Endothelial cell of umbilical vein (primary cell): Measurements from ENCODE around the gene TEX48. TPM values are rescaled to one million over a fixed set of nuclear protein-coding genes. Genes with fewer than 3 reads are reported as not detected.

Experiments used
- BruUV-seq: library from RNA; stranded (reverse); fragments of 400-500 nt; replicated peaks from 2 replicates; lab custom pipeline; 2021; lab: Mats Ljungman, UMichigan
- CTCF ChIA-PET: fragments of 300-600, 350-600 bp; sonication (Branson Sonifier 250); formaldehyde crosslinking; loops from one replicate; lab custom pipeline; 2021; ENCODE audit warnings: antibody characterized with exemption, inconsistent platforms; lab: Charles Lee
- POLR2A ChIA-PET: fragments of 300-600, 350-600 bp; sonication (Branson Sonifier 250); formaldehyde crosslinking; loops from one replicate; lab custom pipeline; 2021; ENCODE audit warnings: antibody characterized with exemption, inconsistent platforms; lab: Charles Lee
- DNase-seq: peaks from one replicate; pipeline ENCODE4 v3.0.0-alpha.2; 2011; ENCODE audit warnings: low read depth, low spot score
- FAIRE-seq: peaks from 2 replicates; lab custom pipeline; 2011; peaks lifted over from hg19 to GRCh38; lab: Jason Lieb, UNC
- H2AFZ ChIP-seq: 2 replicates; pipeline ENCODE4 v1.6.0; 2012; ENCODE audit warnings: low read depth, low read length, control low read depth, inconsistent platforms
- H3K27ac ChIP-seq: 2 replicates; pipeline ENCODE4 v1.5.1; 2011; ENCODE audit warnings: low read depth, mild to moderate bottlenecking, control low read depth, low read length, moderate library complexity; ENCODE audit not compliant: insufficient read depth
- H3K27me3 ChIP-seq, 2 experiments: 2 replicates each; pipeline versions ENCODE4 v1.6.0 to v1.6.1; 2011; ENCODE audit warnings: low read length in 2 of 2, mixed read lengths in 1 of 2; ENCODE audit not compliant: control insufficient read depth in 2 of 2, insufficient read depth in 2 of 2
- H3K36me3 ChIP-seq, 2 experiments: 2 replicates in 1 of 2; 3 replicates in 1 of 2; pipeline ENCODE4 v1.5.1; 2011; ENCODE audit warnings: low read length in 2 of 2, mild to moderate bottlenecking in 1 of 2, moderate library complexity in 1 of 2; ENCODE audit not compliant: control insufficient read depth in 2 of 2, insufficient read depth in 2 of 2; ENCODE audit errors: extremely low read depth in 1 of 2
- H3K4me1 ChIP-seq: 3 replicates; pipeline ENCODE4 v1.5.1; 2011; ENCODE audit warnings: mild to moderate bottlenecking, low read length; ENCODE audit not compliant: control insufficient read depth, insufficient read depth; ENCODE audit errors: extremely low read depth
- H3K4me2 ChIP-seq: 2 replicates; pipeline ENCODE4 v1.6.1; 2011; ENCODE audit warnings: low read length, control low read depth, mixed read lengths; ENCODE audit not compliant: insufficient read depth
- H3K4me3 ChIP-seq, 3 experiments: fragments of 200-600 bp in 1 of 3; sonication (generic), shearing (Covaris generic) in 1 of 3; replicated peaks in 1 of 3; 2 replicates each; pipeline ENCODE4 v1.5.1; 2011 to 2016; ENCODE audit warnings: control low read depth in 3 of 3, low read length in 3 of 3, mild to moderate bottlenecking in 2 of 3, inconsistent platforms in 1 of 3, low read depth in 1 of 3, moderate library complexity in 1 of 3; ENCODE audit not compliant: insufficient read depth in 1 of 3
- H3K79me2 ChIP-seq: 2 replicates; pipeline ENCODE4 v1.6.0; 2012; ENCODE audit warnings: low read length, inconsistent platforms; ENCODE audit not compliant: control insufficient read depth, insufficient read depth
- H3K9ac ChIP-seq: replicated peaks from 2 replicates; pipeline ENCODE3; 2011; ENCODE audit warnings: low read length, control low read depth; ENCODE audit not compliant: insufficient read depth; ENCODE audit errors: extremely low read depth
- H3K9me1 ChIP-seq: replicated peaks from 3 replicates; pipeline ENCODE4 v1.6.0; 2011; ENCODE audit warnings: mild to moderate bottlenecking, low read length; ENCODE audit not compliant: control insufficient read depth, insufficient read depth; ENCODE audit errors: extremely low read depth
- H3K9me3 ChIP-seq: replicated peaks from 2 replicates; pipeline ENCODE4 v1.5.1; 2012; ENCODE audit warnings: low read length, inconsistent platforms; ENCODE audit not compliant: control insufficient read depth, insufficient read depth
- H4K20me1 ChIP-seq: replicated peaks from 2 replicates; pipeline ENCODE3; 2011; ENCODE audit warnings: mild to moderate bottlenecking, low read length; ENCODE audit not compliant: control insufficient read depth, insufficient read depth; ENCODE audit errors: extremely low read depth
- CTCF ChIP-seq, 2 donors: IDR thresholded peaks; 1 replicate in 1 of 2; 2 replicates in 1 of 2; pipeline ENCODE4 v1.5.1; 2011; ENCODE audit warnings: low read length in 2 of 2, mild to moderate bottlenecking in 2 of 2, moderate library complexity in 2 of 2, control low read depth in 1 of 2, inconsistent platforms in 1 of 2, low read depth in 1 of 2; ENCODE audit not compliant: insufficient read depth in 1 of 2; ENCODE audit errors: extremely low read depth in 1 of 2
- EZH2 ChIP-seq: IDR thresholded peaks from 2 replicates; pipeline ENCODE4 v1.6.1; 2012; ENCODE audit warnings: borderline replicate concordance, low read depth, mild to moderate bottlenecking, moderate library complexity, low read length, inconsistent platforms; ENCODE audit not compliant: severe bottlenecking
- FOS ChIP-seq: IDR thresholded peaks from 2 replicates; pipeline ENCODE4 v1.6.1; 2011; ENCODE audit warnings: mild to moderate bottlenecking, low read length, moderate library complexity, borderline replicate concordance; ENCODE audit not compliant: insufficient read depth
- GATA2 ChIP-seq: IDR thresholded peaks from 2 replicates; pipeline ENCODE4 v1.7.0; 2011; ENCODE audit warnings: low read depth, mild to moderate bottlenecking, moderate library complexity, mixed read lengths, low read length; ENCODE audit not compliant: insufficient read length, insufficient read depth
- JUN ChIP-seq: IDR thresholded peaks from 2 replicates; pipeline ENCODE4 v1.6.1; 2011; ENCODE audit warnings: borderline replicate concordance, low read depth; ENCODE audit not compliant: insufficient read length, insufficient read depth
- MAX ChIP-seq: IDR thresholded peaks from 2 replicates; pipeline ENCODE4 v1.6.1; 2011; ENCODE audit not compliant: insufficient read depth, insufficient read length
- MYC ChIP-seq: IDR thresholded peaks from one replicate; pipeline ENCODE4 v1.6.1; 2011; ENCODE audit warnings: mild to moderate bottlenecking, low read depth, low read length
- POLR2A ChIP-seq: IDR thresholded peaks from 2 replicates; pipeline ENCODE4 v1.6.1; 2012; ENCODE audit warnings: low read depth, mild to moderate bottlenecking, control low read depth, low read length
- POLR2AphosphoS5 ChIP-seq: IDR thresholded peaks from 2 replicates; pipeline ENCODE4 v1.6.1; 2012; ENCODE audit warnings: low read depth, mild to moderate bottlenecking, control low read depth, low read length, moderate library complexity; ENCODE audit not compliant: insufficient read depth
- dilution Hi-C: fragments of 300-500 bp; cut with MboI; formaldehyde crosslinking; loops from one replicate; pipeline ENCODE4 v1.15.0; 2019; ENCODE audit warnings: low sequenced_read_pairs; ENCODE audit not compliant: extremely low pct_ligation_motif_present
- intact Hi-C: fragments of 100-400 bp; cut with micrococcal nuclease; formaldehyde crosslinking; loops from one replicate; pipeline ENCODE4 v1.10.0; 2022
- polyA plus RNA-seq, 4 experiments: library from polyadenylated mRNA; depleted of rRNA in 3 of 4; stranded (reverse) in 3 of 4; unstranded in 1 of 4; fragments of >200 nt; gene quantifications; 2 replicates each; pipeline versions ENCODE4 v1.2.1 to v1.2.3, GENCODE V29; 2011 to 2012; ENCODE audit warnings: missing spikeins in 1 of 4
- total RNA-seq: library from RNA; stranded (reverse); gene quantifications from 2 replicates; pipeline ENCODE4 v1.2.3, GENCODE V29; 2021

The TEX48 gene
- total and polyA plus RNA-seq, 2 donors (not counting 3 experiments of a cell fraction or from before 2014, with no cell fraction given), result not detected

GRCh38 chr9:114666401-114666800, 15.6 kb downstream of the TEX48 start:
- intact Hi-C loops, result no loop called here
- FAIRE-seq (no peak), DNase-seq (no peak)
- Histone ChIP-seq H3K9me3 (no peaks in the 10 kb centered on the region), H3K27ac (no peak overlapping the region), H3K4me3 (no peak overlapping the region), H3K4me1 (no peaks in the 10 kb centered on the region), H3K36me3 (no peaks in the 10 kb centered on the region), H3K79me2 (no peaks in the 10 kb centered on the region), H2AFZ (no peak overlapping the region), H3K9ac (no peak overlapping the region), H4K20me1 (no peaks in the 10 kb centered on the region), H3K4me2 (no peak overlapping the region), H3K27me3 (peaks cover 5 to 9% of the 10 kb centered on the region in 2 experiments), H3K9me1 (no peaks in the 10 kb centered on the region)
- CTCF ChIA-PET, result interaction anchor here (0.8 to 4.3 kb wide), 6 partner anchors 13 to 349 kb away, joined by 4 to 41 read pairs (median 14); no protein-coding TSS in a partner anchor
- no peak for TF ChIP-seq POLR2A
- BruUV-seq, result no TSS peak
- dilution Hi-C loops, result no loop called here
- POLR2A ChIA-PET, result no interaction called here

- TF ChIP-seq POLR2AphosphoS5, result no peak
- TF ChIP-seq POLR2A, result no peak
- TF ChIP-seq CTCF (IDR thresholded peaks at IDR 0.05; ENCODE audit: extremely low read depth in 1 of 2, insufficient read depth in 1 of 2, low read depth in 1 of 2, low read length in 2 of 2), result no peak
- no peak for TF ChIP-seq JUN
- no peak for TF ChIP-seq MAX
- TF ChIP-seq MYC, result no peak
- TF ChIP-seq FOS, result no peak
- TF ChIP-seq EZH2, result no peak
- TF ChIP-seq GATA2, result no peak
- ChIA-PET CTCF (interaction anchor here (0.9 to 4.3 kb wide), 9 partner anchors 11 to 351 kb away, joined by 3 to 41 read pairs (median 7); no protein-coding TSS in a partner anchor), POLR2A (no interaction called here)
- Histone ChIP-seq H3K4me2 (no peak overlapping the region), H3K79me2 (no peaks in the 10 kb centered on the region), H3K36me3 (no peaks in the 10 kb centered on the region), H3K4me1 (no peaks in the 10 kb centered on the region), H3K27ac (no peak overlapping the region), H3K4me3 (no peak overlapping the region), H3K9ac (no peak overlapping the region), H2AFZ (no peak overlapping the region), H3K9me3 (no peaks in the 10 kb centered on the region), H3K27me3 (peaks cover 5 to 9% of the 10 kb centered on the region in 2 experiments), H4K20me1 (no peaks in the 10 kb centered on the region), H3K9me1 (no peaks in the 10 kb centered on the region)
- intact Hi-C loops (no loop called here), dilution Hi-C loops (no loop called here)
- FAIRE-seq, result no peak
- DNase-seq, result no peak
- no TSS peak for BruUV-seq
Measured at GRCh38 chr9:114664181-114664580, 17.8 kb downstream of the TEX48 start.
